Mesodermal cell (in vitro differentiated cells): ENCODE results near the gene APOL5. TPM values are rescaled to one million over a fixed set of nuclear protein-coding genes. Genes with fewer than 3 reads are reported as not detected.
"Not testable (repeated sequence)": the region's sequence is repeated elsewhere in the genome, so short reads cannot be mapped to it uniquely, and the experiment has no call there.

ENCODE experiments used
- H3K27ac ChIP-seq: 2 replicates; pipeline ENCODE4 v1.7.0; 2013; ENCODE audit warnings: mild to moderate bottlenecking, low read depth, low read length, moderate library complexity; ENCODE audit not compliant: severe bottlenecking
- H3K36me3 ChIP-seq: 2 replicates; pipeline ENCODE4 v1.7.1; 2013; ENCODE audit warnings: mild to moderate bottlenecking, low read length, moderate library complexity; ENCODE audit not compliant: control insufficient read depth, insufficient read depth
- H3K4me1 ChIP-seq: one replicate; pipeline ENCODE4 v1.7.1; 2013; ENCODE audit warnings: mild to moderate bottlenecking, low read length; ENCODE audit not compliant: insufficient read depth, control insufficient read depth, poor library complexity, severe bottlenecking
- H3K4me3 ChIP-seq: 2 replicates; pipeline ENCODE4 v1.7.0; 2013; ENCODE audit warnings: low read length, control low read depth, mild to moderate bottlenecking; ENCODE audit not compliant: insufficient read depth, poor library complexity, severe bottlenecking; ENCODE audit errors: extremely low read depth
- H3K9me3 ChIP-seq: 2 replicates; pipeline ENCODE4 v1.7.1; 2013; ENCODE audit warnings: mild to moderate bottlenecking, low read length, moderate library complexity; ENCODE audit not compliant: control insufficient read depth
- WGBS, 2 experiments: methylation state at CpG; one replicate each; pipeline ENCODE4 v1.1.5; 2013; ENCODE audit warnings: missing lambda C conversion rate in 2 of 2; ENCODE audit not compliant: insufficient coverage in 2 of 2; 5-methylcytosine and 5-hydroxymethylcytosine counted together
- polyA plus RNA-seq, 2 experiments: library from polyadenylated mRNA; stranded (reverse); fragments of 50-300 nt; gene quantifications; one replicate each; pipeline ENCODE4 v1.2.3, GENCODE V29; 2013

Gene APOL5
- not detected for polyA plus RNA-seq (2013, experiment 1 of 2)
- not detected for polyA plus RNA-seq (2013, experiment 2 of 2)

GRCh38 chr22:35717572-35717971, at the start of gene APOL5:
APOL5 (plus strand) TSS chr22:35717872; CDS start chr22:35717872, 0 bp downstream.
- Histone ChIP-seq H3K27ac (no peak within 1 kb of the TSS), H3K4me3 (no peak within 1 kb of the TSS), H3K36me3 (no peaks in the 10 kb centered on the region), H3K4me1 (no peaks in the 10 kb centered on the region), H3K9me3 (no peaks in the 10 kb centered on the region)
- 100% methylated on average over 1 of the region's 3 CpGs; no CpG with 5 or more reads in 1 of the 2 experiments for whole genome bisulfite sequencing, 2 experiments

GRCh38 chr22:35674335-35674734, 43.3 kb upstream of the APOL5 start:
- no peak overlapping the region for H3K4me3 ChIP-seq

GRCh38 chr22:35676065-35676464, 41.6 kb upstream of the APOL5 start:
- H3K4me1 ChIP-seq, H3K36me3 ChIP-seq, H3K27ac ChIP-seq, H3K9me3 ChIP-seq, H3K4me3 ChIP-seq: not testable (repeated sequence)
- 33 to 89% methylated on average over 1 of the region's 1 CpG for WGBS, 2 experiments

More at GRCh38 chr22:35674335-35674734, 43.3 kb upstream of the APOL5 start:
- Histone ChIP-seq H3K4me1 (no peaks in the 10 kb centered on the region), H3K9me3 (peaks cover 5% of the 10 kb centered on the region), H3K27ac (no peak overlapping the region), H3K36me3 (no peaks in the 10 kb centered on the region)

GRCh38 chr22:35677460-35678187, 40.0 kb upstream of the APOL5 start:
- Histone ChIP-seq H3K9me3 (peaks cover 5% of the 10 kb centered on the region), H3K36me3 (no peaks in the 10 kb centered on the region), H3K4me1 (no peaks in the 10 kb centered on the region), H3K4me3 (no peak overlapping the region), H3K27ac (no peak overlapping the region)
- 93 to 97% methylated on average over 3 to 5 of the region's 7 CpGs for WGBS, 2 experiments

GRCh38 chr22:35678836-35679235, 38.8 kb upstream of the APOL5 start:
- Histone ChIP-seq H3K4me1 (no peaks in the 10 kb centered on the region), H3K36me3 (no peaks in the 10 kb centered on the region), H3K4me3 (no peak overlapping the region), H3K27ac (no peak overlapping the region), H3K9me3 (no peaks in the 10 kb centered on the region)
- WGBS, 2 experiments = 100% methylated on average over 1 to 2 of the region's 2 CpGs

GRCh38 chr22:35679492-35679891, 38.2 kb upstream of the APOL5 start:
- WGBS, 2 experiments = no CpG with 5 or more reads among the region's 4 CpGs
- H3K27ac ChIP-seq, H3K9me3 ChIP-seq, H3K36me3 ChIP-seq, H3K4me1 ChIP-seq, H3K4me3 ChIP-seq: not testable (repeated sequence)

- no peaks in the 10 kb centered on the region for H3K9me3 ChIP-seq
- WGBS, 2 experiments = 90 to 100% methylated on average over 2 of the region's 4 CpGs
Observed at GRCh38 chr22:35681454-35682052, 36.1 kb upstream of the APOL5 start.

GRCh38 chr22:35683560-35683959, 34.1 kb upstream of the APOL5 start:
- Histone ChIP-seq H3K4me1 (no peaks in the 10 kb centered on the region), H3K27ac (no peak overlapping the region), H3K4me3 (no peak overlapping the region), H3K36me3 (no peaks in the 10 kb centered on the region), H3K9me3 (no peaks in the 10 kb centered on the region)
- WGBS, 2 experiments = 75 to 79% methylated on average over 1 of the region's 1 CpG

More at GRCh38 chr22:35681454-35682052, 36.1 kb upstream of the APOL5 start:
- Histone ChIP-seq H3K36me3 (no peaks in the 10 kb centered on the region), H3K27ac (no peak overlapping the region), H3K4me3 (no peak overlapping the region), H3K4me1 (no peaks in the 10 kb centered on the region)

- WGBS, 2 experiments = 73 to 93% methylated on average over 2 to 3 of the region's 3 CpGs
- H3K4me1 ChIP-seq = no peaks in the 10 kb centered on the region
- H3K9me3 ChIP-seq = no peaks in the 10 kb centered on the region
- H3K36me3 ChIP-seq = no peaks in the 10 kb centered on the region
- no peak overlapping the region for H3K27ac ChIP-seq
- no peak overlapping the region for H3K4me3 ChIP-seq
Observed at GRCh38 chr22:35684270-35684700, 33.4 kb upstream of the APOL5 start.

GRCh38 chr22:35684732-35685131, 32.9 kb upstream of the APOL5 start:
- no peak overlapping the region for H3K4me3 ChIP-seq

GRCh38 chr22:35685731-35686130, 31.9 kb upstream of the APOL5 start:
- WGBS, 2 experiments = 89 to 96% methylated on average over 3 to 4 of the region's 11 CpGs
- Histone ChIP-seq H3K27ac (no peak overlapping the region), H3K36me3 (no peaks in the 10 kb centered on the region)

More at GRCh38 chr22:35684732-35685131, 32.9 kb upstream of the APOL5 start:
- Histone ChIP-seq H3K4me1 (no peaks in the 10 kb centered on the region), H3K9me3 (no peaks in the 10 kb centered on the region), H3K27ac (no peak overlapping the region), H3K36me3 (no peaks in the 10 kb centered on the region)

More at GRCh38 chr22:35685731-35686130, 31.9 kb upstream of the APOL5 start:
- Histone ChIP-seq H3K4me3 (no peak overlapping the region), H3K4me1 (no peaks in the 10 kb centered on the region), H3K9me3 (no peaks in the 10 kb centered on the region)
